ENCODE results near the gene BCL11A. TPM values are rescaled to one million over a fixed set of nuclear protein-coding genes. Genes with fewer than 3 reads are reported as not detected.

The BCL11A gene
- total and polyA plus RNA-seq, 2 experiments from 2014 or later = 57.5 to 77.6 TPM

DNA sequence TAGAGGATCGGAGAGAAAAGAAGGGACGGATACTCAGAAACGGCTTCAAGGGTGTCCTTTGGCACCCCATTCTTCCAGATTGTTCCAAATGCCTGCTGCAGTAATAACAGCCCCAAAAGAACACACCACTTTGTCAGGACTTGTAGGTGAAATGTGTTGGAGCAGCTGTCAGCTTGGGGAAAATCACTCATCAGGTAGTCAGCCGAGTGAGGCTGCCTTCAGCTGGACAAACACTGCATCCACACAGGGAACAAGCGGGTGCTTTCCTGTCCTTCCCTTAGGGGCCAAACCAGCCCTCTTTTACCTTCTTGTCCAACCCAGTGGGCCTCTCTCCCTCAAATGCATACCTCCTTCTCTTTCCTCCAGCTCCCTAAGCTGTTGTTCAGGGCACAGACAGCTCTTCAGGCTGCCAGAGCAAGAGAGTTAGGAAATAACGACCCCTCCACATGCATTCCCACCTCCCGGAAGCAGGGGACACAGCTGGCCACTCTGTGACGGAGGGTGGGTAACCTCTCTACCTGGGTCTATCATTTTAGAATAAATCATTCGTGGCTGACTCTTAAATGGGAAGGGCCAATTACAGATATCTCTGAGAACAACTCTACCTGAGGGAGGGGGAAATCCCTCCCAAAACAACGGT, 48.1 kb downstream of the BCL11A start:
- Histone ChIP-seq H3K79me2 (replicated peaks; ENCODE audit: insufficient read depth) (peaks cover 97% of the 10 kb centered on the region), H3K4me2 (peak overlapping the region; percentile 1; the same call in 1 of the 2 replicates), H4K20me1 (replicated peaks; ENCODE audit: insufficient read depth) (peaks cover 55% of the 10 kb centered on the region), H3K9me2 (ENCODE audit: insufficient read depth) (no peaks in the 10 kb centered on the region), H3K4me1 (ENCODE audit: insufficient read depth) (peaks cover 54% of the 10 kb centered on the region), H3K27ac (ENCODE audit: low read depth) (no peak overlapping the region), H3K27me3 (ENCODE audit: insufficient read depth) (no peaks in the 10 kb centered on the region), H3K36me3 (ENCODE audit: insufficient read depth) (no peaks in the 10 kb centered on the region), H3F3A (replicated peaks; ENCODE audit: low read depth) (0 out of 2 replicates have a peak, but pooled peaks cover 5% of the 10 kb centered on the region), H3K4me3 (no peak overlapping the region), H2AFZ (no peak overlapping the region)
- H3K9me3 Mint-ChIP-seq = no peaks in the 10 kb centered on the region
- H3K4me3 Mint-ChIP-seq = no peak overlapping the region; the same call in 2 of the 3 replicates
- DNase-seq (ENCODE audit: low spot score) (no peak), ATAC-seq (no peak)
- peaks cover 19% of the 10 kb centered on the region for H3K36me3 Mint-ChIP-seq (ENCODE audit: low read depth)
- TF ChIP-seq, protein P1, sequence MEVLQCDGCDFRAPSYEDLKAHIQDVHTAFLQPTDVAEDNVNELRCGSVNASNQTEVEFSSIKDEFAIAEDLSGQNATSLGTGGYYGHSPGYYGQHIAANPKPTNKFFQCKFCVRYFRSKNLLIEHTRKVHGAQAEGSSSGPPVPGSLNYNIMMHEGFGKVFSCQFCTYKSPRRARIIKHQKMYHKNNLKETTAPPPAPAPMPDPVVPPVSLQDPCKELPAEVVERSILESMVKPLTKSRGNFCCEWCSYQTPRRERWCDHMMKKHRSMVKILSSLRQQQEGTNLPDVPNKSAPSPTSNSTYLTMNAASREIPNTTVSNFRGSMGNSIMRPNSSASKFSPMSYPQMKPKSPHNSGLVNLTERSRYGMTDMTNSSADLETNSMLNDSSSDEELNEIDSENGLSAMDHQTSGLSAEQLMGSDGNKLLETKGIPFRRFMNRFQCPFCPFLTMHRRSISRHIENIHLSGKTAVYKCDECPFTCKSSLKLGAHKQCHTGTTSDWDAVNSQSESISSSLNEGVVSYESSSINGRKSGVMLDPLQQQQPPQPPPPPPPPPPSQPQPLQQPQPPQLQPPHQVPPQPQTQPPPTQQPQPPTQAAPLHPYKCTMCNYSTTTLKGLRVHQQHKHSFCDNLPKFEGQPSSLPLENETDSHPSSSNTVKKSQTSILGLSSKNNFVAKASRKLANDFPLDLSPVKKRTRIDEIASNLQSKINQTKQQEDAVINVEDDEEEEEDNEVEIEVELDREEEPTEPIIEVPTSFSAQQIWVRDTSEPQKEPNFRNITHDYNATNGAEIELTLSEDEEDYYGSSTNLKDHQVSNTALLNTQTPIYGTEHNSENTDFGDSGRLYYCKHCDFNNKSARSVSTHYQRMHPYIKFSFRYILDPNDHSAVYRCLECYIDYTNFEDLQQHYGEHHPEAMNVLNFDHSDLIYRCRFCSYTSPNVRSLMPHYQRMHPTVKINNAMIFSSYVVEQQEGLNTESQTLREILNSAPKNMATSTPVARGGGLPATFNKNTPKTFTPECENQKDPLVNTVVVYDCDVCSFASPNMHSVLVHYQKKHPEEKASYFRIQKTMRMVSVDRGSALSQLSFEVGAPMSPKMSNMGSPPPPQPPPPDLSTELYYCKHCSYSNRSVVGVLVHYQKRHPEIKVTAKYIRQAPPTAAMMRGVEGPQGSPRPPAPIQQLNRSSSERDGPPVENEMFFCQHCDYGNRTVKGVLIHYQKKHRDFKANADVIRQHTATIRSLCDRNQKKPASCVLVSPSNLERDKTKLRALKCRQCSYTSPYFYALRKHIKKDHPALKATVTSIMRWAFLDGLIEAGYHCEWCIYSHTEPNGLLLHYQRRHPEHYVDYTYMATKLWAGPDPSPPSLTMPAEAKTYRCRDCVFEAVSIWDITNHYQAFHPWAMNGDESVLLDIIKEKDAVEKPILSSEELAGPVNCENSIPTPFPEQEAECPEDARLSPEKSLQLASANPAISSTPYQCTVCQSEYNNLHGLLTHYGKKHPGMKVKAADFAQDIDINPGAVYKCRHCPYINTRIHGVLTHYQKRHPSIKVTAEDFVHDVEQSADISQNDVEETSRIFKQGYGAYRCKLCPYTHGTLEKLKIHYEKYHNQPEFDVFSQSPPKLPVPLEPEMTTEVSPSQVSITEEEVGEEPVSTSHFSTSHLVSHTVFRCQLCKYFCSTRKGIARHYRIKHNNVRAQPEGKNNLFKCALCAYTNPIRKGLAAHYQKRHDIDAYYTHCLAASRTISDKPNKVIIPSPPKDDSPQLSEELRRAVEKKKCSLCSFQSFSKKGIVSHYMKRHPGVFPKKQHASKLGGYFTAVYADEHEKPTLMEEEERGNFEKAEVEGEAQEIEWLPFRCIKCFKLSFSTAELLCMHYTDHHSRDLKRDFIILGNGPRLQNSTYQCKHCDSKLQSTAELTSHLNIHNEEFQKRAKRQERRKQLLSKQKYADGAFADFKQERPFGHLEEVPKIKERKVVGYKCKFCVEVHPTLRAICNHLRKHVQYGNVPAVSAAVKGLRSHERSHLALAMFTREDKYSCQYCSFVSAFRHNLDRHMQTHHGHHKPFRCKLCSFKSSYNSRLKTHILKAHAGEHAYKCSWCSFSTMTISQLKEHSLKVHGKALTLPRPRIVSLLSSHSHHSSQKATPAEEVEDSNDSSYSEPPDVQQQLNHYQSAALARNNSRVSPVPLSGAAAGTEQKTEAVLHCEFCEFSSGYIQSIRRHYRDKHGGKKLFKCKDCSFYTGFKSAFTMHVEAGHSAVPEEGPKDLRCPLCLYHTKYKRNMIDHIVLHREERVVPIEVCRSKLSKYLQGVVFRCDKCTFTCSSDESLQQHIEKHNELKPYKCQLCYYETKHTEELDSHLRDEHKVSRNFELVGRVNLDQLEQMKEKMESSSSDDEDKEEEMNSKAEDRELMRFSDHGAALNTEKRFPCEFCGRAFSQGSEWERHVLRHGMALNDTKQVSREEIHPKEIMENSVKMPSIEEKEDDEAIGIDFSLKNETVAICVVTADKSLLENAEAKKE (CRISPR knock-in tag; IDR thresholded peaks at IDR 0.05) = no peak
- TF ChIP-seq POLR2AphosphoS5 (IDR thresholded peaks at IDR 0.05; ENCODE audit: low read depth) (no peak), CREB1 (CRISPR knock-in tag; IDR thresholded peaks at IDR 0.05; ENCODE audit: low read depth) (no peak), EZH2 (IDR thresholded peaks at IDR 0.05; ENCODE audit: low read depth, unreplicated experiment) (no peak), NANOG (IDR thresholded peaks at IDR 0.05; ENCODE audit: borderline replicate concordance) (no peak), JUNB (IDR thresholded peaks at IDR 0.05; ENCODE audit: unreplicated experiment) (no peak), ZNF114 (CRISPR knock-in tag; IDR thresholded peaks at IDR 0.05) (no peak), EZH2phosphoT487 (IDR thresholded peaks at IDR 0.05; ENCODE audit: unreplicated experiment) (no peak), STAT1 (IDR thresholded peaks at IDR 0.05; ENCODE audit: unreplicated experiment) (no peak)
- TF ChIP-seq, protein P2, sequence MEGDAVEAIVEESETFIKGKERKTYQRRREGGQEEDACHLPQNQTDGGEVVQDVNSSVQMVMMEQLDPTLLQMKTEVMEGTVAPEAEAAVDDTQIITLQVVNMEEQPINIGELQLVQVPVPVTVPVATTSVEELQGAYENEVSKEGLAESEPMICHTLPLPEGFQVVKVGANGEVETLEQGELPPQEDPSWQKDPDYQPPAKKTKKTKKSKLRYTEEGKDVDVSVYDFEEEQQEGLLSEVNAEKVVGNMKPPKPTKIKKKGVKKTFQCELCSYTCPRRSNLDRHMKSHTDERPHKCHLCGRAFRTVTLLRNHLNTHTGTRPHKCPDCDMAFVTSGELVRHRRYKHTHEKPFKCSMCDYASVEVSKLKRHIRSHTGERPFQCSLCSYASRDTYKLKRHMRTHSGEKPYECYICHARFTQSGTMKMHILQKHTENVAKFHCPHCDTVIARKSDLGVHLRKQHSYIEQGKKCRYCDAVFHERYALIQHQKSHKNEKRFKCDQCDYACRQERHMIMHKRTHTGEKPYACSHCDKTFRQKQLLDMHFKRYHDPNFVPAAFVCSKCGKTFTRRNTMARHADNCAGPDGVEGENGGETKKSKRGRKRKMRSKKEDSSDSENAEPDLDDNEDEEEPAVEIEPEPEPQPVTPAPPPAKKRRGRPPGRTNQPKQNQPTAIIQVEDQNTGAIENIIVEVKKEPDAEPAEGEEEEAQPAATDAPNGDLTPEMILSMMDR (conservative IDR thresholded peaks at IDR 0.05; ENCODE audit: low read depth in 2 of 2) = no peak
- peaks cover 66% of the 10 kb centered on the region for H3K4me1 Mint-ChIP-seq
- peaks cover 3% of the 10 kb centered on the region for H3K27me3 Mint-ChIP-seq (ENCODE audit: insufficient read depth, low read depth, poor library complexity)
- H3K27ac Mint-ChIP-seq = no peak overlapping the region

Measured in GM23338 (cell line).